ENCODE measurements around the gene RNU7-1.

DNA sequence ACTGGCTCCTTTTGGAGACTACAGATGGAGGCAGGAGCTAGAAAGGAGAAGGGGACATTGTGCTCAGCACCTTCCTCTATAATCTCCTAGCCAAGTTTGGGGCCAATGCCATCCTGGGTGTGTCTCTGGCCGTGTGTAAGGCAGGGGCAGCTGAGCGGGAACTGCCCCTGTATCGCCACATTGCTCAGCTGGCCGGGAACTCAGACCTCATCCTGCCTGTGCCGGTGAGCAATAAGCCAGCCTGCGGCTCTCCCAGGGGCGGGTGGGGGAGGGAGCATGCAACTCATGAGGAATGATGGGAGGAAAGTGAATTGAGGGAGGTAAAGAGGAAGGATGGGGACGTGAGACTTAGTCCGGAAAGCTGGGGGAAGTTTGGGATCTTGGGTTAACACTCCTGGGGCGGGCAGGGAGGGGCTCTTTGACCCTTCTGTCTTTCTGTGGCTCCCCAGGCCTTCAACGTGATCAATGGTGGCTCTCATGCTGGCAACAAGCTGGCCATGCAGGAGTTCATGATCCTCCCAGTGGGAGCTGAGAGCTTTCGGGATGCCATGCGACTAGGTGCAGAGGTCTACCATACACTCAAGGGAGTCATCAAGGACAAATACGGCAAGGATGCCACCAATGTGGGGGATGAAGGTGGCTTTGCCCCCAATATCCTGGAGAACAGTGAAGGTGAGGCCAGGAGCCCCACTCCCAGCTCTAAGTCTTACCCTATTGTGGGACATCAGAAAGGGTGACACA lies 26.0 kb upstream of the RNU7-1 start:
- TF ChIP-seq, protein P1, sequence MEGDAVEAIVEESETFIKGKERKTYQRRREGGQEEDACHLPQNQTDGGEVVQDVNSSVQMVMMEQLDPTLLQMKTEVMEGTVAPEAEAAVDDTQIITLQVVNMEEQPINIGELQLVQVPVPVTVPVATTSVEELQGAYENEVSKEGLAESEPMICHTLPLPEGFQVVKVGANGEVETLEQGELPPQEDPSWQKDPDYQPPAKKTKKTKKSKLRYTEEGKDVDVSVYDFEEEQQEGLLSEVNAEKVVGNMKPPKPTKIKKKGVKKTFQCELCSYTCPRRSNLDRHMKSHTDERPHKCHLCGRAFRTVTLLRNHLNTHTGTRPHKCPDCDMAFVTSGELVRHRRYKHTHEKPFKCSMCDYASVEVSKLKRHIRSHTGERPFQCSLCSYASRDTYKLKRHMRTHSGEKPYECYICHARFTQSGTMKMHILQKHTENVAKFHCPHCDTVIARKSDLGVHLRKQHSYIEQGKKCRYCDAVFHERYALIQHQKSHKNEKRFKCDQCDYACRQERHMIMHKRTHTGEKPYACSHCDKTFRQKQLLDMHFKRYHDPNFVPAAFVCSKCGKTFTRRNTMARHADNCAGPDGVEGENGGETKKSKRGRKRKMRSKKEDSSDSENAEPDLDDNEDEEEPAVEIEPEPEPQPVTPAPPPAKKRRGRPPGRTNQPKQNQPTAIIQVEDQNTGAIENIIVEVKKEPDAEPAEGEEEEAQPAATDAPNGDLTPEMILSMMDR (IDR thresholded peaks at IDR 0.05): no peak
- TF ChIP-seq EZH2 (IDR thresholded peaks at IDR 0.05; ENCODE audit: borderline replicate concordance, insufficient read depth, low read depth, low read length, poor library complexity, severe bottlenecking): no peak

Data from B cell (primary cell).